GM12878 (cell line): Measurements from ENCODE around the gene GRIK5. TPM values are rescaled to one million over a fixed set of nuclear protein-coding genes. Genes with fewer than 3 reads are reported as not detected.

Experiments
- BACH1 ChIP-seq: fragments of 450-650 bp; IDR thresholded peaks from 2 replicates; pipeline ENCODE4 v1.6.1; 2017; ENCODE audit warnings: mild to moderate bottlenecking, borderline replicate concordance
- CEBPB ChIP-seq, 2 experiments: fragments of 150-350 bp in 1 of 2; IDR thresholded peaks; 2 replicates each; pipeline ENCODE4 v1.6.1; 2012 to 2014; ENCODE audit warnings: low read depth in 2 of 2, low read length in 2 of 2, borderline replicate concordance in 1 of 2, inconsistent platforms in 1 of 2
- CHD1 ChIP-seq: IDR thresholded peaks from 2 replicates; pipeline ENCODE4 v1.6.1; 2012; ENCODE audit warnings: low read depth, low read length, improper control_type of control experiment
- EGR1 ChIP-seq, 2 experiments: IDR thresholded peaks; 1 replicate in 1 of 2; 2 replicates in 1 of 2; pipeline ENCODE4 v1.6.1; 2011 to 2012; ENCODE audit warnings: low read depth in 2 of 2, low read length in 2 of 2, borderline replicate concordance in 1 of 2, mild to moderate bottlenecking in 1 of 2, moderate library complexity in 1 of 2
- ESRRA ChIP-seq: IDR thresholded peaks from 2 replicates; pipeline ENCODE4 v1.6.1; 2012; ENCODE audit warnings: mild to moderate bottlenecking, low read length, improper control_type of control experiment
- GATAD2B ChIP-seq: fragments of 450-650 bp; conservative IDR thresholded peaks from 2 replicates; pipeline ENCODE4 v1.6.1; 2017; ENCODE audit warnings: low read depth, mild to moderate bottlenecking, moderate library complexity
- HDAC2 ChIP-seq: fragments of 200-600 bp; sonication (generic); IDR thresholded peaks from 2 replicates; pipeline ENCODE4 v1.6.1; 2017
- IKZF1 ChIP-seq: fragments of 450-650 bp; conservative IDR thresholded peaks from 2 replicates; pipeline ENCODE4 v1.6.1; 2017; ENCODE audit warnings: antibody characterized with exemption, mild to moderate bottlenecking
- KLF5 ChIP-seq: fragments of 450-650 bp; IDR thresholded peaks from 2 replicates; pipeline ENCODE4 v1.6.1; 2014; ENCODE audit warnings: mild to moderate bottlenecking; ENCODE audit not compliant: partially characterized antibody
- MYB ChIP-seq: fragments of 150-350 bp; IDR thresholded peaks from 2 replicates; pipeline ENCODE4 v1.6.1; 2014; ENCODE audit warnings: mild to moderate bottlenecking, low read depth, low read length, borderline replicate concordance
- NBN ChIP-seq: fragments of 450-650 bp; IDR thresholded peaks from 2 replicates; pipeline ENCODE4 v1.6.1; 2016
- PAX8 ChIP-seq: fragments of 450-650 bp; IDR thresholded peaks from 2 replicates; pipeline ENCODE4 v1.6.1; 2017; ENCODE audit warnings: mild to moderate bottlenecking, moderate library complexity
- PML ChIP-seq: IDR thresholded peaks from 2 replicates; pipeline ENCODE4 v1.6.1; 2012; ENCODE audit warnings: low read length, inconsistent platforms
- POLR2AphosphoS2 ChIP-seq: IDR thresholded peaks from 2 replicates; pipeline ENCODE4 v1.6.1; 2011; ENCODE audit warnings: low read depth, mild to moderate bottlenecking, low read length, improper control_type of control experiment, moderate library complexity
- RUNX3 ChIP-seq: IDR thresholded peaks from 2 replicates; pipeline ENCODE4 v1.6.1; 2012; ENCODE audit warnings: low read length, inconsistent platforms
- STAT1 ChIP-seq: fragments of 450-650 bp; conservative IDR thresholded peaks from 2 replicates; pipeline ENCODE4 v1.6.1; 2014; ENCODE audit warnings: antibody characterized with exemption, mild to moderate bottlenecking
- SUPT20H ChIP-seq: IDR thresholded peaks from 2 replicates; pipeline ENCODE4 v1.6.1; 2011; ENCODE audit warnings: low read depth, mild to moderate bottlenecking, low read length, moderate library complexity, borderline replicate concordance; ENCODE audit not compliant: control insufficient read depth
- TCF7 ChIP-seq: IDR thresholded peaks from 2 replicates; pipeline ENCODE4 v1.6.1; 2014; ENCODE audit warnings: antibody characterized with exemption, borderline replicate concordance
- WRNIP1 ChIP-seq: IDR thresholded peaks from 2 replicates; pipeline ENCODE4 v1.6.1; 2011; ENCODE audit warnings: low read depth, low read length, improper control_type of control experiment, borderline replicate concordance
- ZNF384 ChIP-seq: IDR thresholded peaks from 2 replicates; pipeline ENCODE4 v1.6.1; 2012; ENCODE audit warnings: low read depth, mild to moderate bottlenecking, low read length, improper control_type of control experiment, borderline replicate concordance
- polyA plus RNA-seq, 11 experiments: library from polyadenylated mRNA; depleted of rRNA in 4 of 11; unstranded in 6 of 11; stranded (reverse) in 5 of 11; fragments of >200 nt; fragmentation: Nextera tagmentation in 4 of 11; fragmentation: Illumina TruSeq in 1 of 11; extraction: Ambion mirVana in 4 of 11; extraction: Trizol in 1 of 11; gene quantifications; 1 replicate in 1 of 11; 2 replicates in 10 of 11; pipeline versions ENCODE4 v1.2.1 to v1.2.3, GENCODE V29; 2011 to 2016; ENCODE audit warnings: inconsistent platforms in 2 of 11, missing spikeins in 2 of 11, low read depth in 1 of 11
- total RNA-seq, 4 experiments: library from RNA; depleted of rRNA in 3 of 4; stranded (reverse); fragments of >200 nt in 3 of 4; fragmentation: Illumina TruSeq in 1 of 4; extraction: Trizol in 1 of 4; gene quantifications; 2 replicates each; pipeline versions ENCODE4 v1.2.1 to v1.2.3, GENCODE V29; 2013 to 2021
- TF ChIP-seq, protein P1 (sequence below): IDR thresholded peaks from 2 replicates; pipeline ENCODE4 v1.6.1; 2012; ENCODE audit warnings: low read depth, low read length, improper control_type of control experiment
- TF ChIP-seq, protein P2 (sequence below): fragments of 450-650 bp; formaldehyde crosslinking; IDR thresholded peaks from 2 replicates; pipeline ENCODE4 v1.4.0; 2020; ENCODE audit warnings: mild to moderate bottlenecking, moderate library complexity
- TF ChIP-seq, protein P3 (sequence below), 3 experiments: IDR thresholded peaks in 2 of 3; conservative IDR thresholded peaks in 1 of 3; 2 replicates each; pipeline ENCODE4 v1.5.1; 2011; ENCODE audit warnings: low read depth in 3 of 3, low read length in 3 of 3, mild to moderate bottlenecking in 3 of 3, control low read depth in 2 of 3, moderate library complexity in 2 of 3, inconsistent platforms in 1 of 3, mixed read lengths in 1 of 3; ENCODE audit not compliant: control insufficient read depth in 2 of 3, insufficient read depth in 1 of 3; ENCODE audit errors: extremely low read depth in 1 of 3
- TF ChIP-seq, protein P4 (sequence below): IDR thresholded peaks from 2 replicates; pipeline ENCODE4 v1.6.1; 2012; ENCODE audit warnings: low read length, inconsistent platforms
- TF ChIP-seq, protein P5 (sequence below): fragments of 450-650 bp; IDR thresholded peaks from 2 replicates; pipeline ENCODE4 v1.6.1; 2017; ENCODE audit warnings: borderline replicate concordance

GRIK5 gene
- total and polyA plus RNA-seq, 10 of the 15 experiments (the other 5 are each of a cell fraction or from before 2014, with no cell fraction given): 0.03 to 0.23 (median 0.07) TPM; not detected in 3

DNA sequence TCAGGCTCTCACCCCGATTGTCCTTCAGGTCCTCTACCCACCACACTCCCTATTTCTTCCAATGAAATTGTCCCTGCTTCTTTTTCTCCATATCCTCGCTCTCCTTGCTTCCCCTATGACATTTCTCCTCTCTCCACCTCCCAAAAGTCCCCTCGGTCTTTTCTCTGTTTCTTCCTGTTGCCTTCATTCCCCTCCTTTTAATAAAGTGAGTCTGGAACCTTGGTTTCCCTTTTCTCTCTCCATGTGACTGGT lies 5.3 kb upstream of the GRIK5 start (continued):
- TF ChIP-seq, protein P1, sequence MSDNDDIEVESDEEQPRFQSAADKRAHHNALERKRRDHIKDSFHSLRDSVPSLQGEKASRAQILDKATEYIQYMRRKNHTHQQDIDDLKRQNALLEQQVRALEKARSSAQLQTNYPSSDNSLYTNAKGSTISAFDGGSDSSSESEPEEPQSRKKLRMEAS: 0 out of 2 replicates have a peak, but pooled peaks have one; percentile 36
- TF ChIP-seq RUNX3 (no peak), NBN (no peak), PML (no peak), POLR2AphosphoS2 (no peak; the same call in 1 of the 2 replicates), HDAC2 (no peak), BACH1 (0 out of 2 replicates have a peak, but pooled peaks have one; percentile 11), MYB (no peak), ZNF384 (no peak), TCF7 (no peak), CHD1 (no peak), GATAD2B (no peak), WRNIP1 (no peak), CEBPB (IDR thresholded peaks at IDR 0.05; ENCODE audit: borderline replicate concordance in 1 of 2, low read depth in 2 of 2, low read length in 2 of 2) (no peak), ESRRA (no peak), SUPT20H (no peak), PAX8 (peak; percentile 45; the same call in 1 of the 2 replicates), KLF5 (no peak), STAT1 (no peak; the same call in 1 of the 2 replicates), IKZF1 (no peak; the same call in 1 of the 2 replicates), EGR1 (IDR thresholded peaks at IDR 0.05; ENCODE audit: borderline replicate concordance in 1 of 2, low read depth in 2 of 2, low read length in 2 of 2) (no peak)
- TF ChIP-seq, protein P2, sequence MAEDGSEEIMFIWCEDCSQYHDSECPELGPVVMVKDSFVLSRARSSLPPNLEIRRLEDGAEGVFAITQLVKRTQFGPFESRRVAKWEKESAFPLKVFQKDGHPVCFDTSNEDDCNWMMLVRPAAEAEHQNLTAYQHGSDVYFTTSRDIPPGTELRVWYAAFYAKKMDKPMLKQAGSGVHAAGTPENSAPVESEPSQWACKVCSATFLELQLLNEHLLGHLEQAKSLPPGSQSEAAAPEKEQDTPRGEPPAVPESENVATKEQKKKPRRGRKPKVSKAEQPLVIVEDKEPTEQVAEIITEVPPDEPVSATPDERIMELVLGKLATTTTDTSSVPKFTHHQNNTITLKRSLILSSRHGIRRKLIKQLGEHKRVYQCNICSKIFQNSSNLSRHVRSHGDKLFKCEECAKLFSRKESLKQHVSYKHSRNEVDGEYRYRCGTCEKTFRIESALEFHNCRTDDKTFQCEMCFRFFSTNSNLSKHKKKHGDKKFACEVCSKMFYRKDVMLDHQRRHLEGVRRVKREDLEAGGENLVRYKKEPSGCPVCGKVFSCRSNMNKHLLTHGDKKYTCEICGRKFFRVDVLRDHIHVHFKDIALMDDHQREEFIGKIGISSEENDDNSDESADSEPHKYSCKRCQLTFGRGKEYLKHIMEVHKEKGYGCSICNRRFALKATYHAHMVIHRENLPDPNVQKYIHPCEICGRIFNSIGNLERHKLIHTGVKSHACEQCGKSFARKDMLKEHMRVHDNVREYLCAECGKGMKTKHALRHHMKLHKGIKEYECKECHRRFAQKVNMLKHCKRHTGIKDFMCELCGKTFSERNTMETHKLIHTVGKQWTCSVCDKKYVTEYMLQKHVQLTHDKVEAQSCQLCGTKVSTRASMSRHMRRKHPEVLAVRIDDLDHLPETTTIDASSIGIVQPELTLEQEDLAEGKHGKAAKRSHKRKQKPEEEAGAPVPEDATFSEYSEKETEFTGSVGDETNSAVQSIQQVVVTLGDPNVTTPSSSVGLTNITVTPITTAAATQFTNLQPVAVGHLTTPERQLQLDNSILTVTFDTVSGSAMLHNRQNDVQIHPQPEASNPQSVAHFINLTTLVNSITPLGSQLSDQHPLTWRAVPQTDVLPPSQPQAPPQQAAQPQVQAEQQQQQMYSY: no peak
- TF ChIP-seq, protein P3, sequence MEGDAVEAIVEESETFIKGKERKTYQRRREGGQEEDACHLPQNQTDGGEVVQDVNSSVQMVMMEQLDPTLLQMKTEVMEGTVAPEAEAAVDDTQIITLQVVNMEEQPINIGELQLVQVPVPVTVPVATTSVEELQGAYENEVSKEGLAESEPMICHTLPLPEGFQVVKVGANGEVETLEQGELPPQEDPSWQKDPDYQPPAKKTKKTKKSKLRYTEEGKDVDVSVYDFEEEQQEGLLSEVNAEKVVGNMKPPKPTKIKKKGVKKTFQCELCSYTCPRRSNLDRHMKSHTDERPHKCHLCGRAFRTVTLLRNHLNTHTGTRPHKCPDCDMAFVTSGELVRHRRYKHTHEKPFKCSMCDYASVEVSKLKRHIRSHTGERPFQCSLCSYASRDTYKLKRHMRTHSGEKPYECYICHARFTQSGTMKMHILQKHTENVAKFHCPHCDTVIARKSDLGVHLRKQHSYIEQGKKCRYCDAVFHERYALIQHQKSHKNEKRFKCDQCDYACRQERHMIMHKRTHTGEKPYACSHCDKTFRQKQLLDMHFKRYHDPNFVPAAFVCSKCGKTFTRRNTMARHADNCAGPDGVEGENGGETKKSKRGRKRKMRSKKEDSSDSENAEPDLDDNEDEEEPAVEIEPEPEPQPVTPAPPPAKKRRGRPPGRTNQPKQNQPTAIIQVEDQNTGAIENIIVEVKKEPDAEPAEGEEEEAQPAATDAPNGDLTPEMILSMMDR (IDR thresholded peaks at IDR 0.05 in 2 of 3, conservative IDR thresholded peaks at IDR 0.05 in 1 of 3; ENCODE audit: control insufficient read depth in 2 of 3, extremely low read depth in 1 of 3, insufficient read depth in 1 of 3, low read depth in 3 of 3, low read length in 3 of 3): no peak
- TF ChIP-seq, protein P4, sequence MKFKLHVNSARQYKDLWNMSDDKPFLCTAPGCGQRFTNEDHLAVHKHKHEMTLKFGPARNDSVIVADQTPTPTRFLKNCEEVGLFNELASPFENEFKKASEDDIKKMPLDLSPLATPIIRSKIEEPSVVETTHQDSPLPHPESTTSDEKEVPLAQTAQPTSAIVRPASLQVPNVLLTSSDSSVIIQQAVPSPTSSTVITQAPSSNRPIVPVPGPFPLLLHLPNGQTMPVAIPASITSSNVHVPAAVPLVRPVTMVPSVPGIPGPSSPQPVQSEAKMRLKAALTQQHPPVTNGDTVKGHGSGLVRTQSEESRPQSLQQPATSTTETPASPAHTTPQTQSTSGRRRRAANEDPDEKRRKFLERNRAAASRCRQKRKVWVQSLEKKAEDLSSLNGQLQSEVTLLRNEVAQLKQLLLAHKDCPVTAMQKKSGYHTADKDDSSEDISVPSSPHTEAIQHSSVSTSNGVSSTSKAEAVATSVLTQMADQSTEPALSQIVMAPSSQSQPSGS: 0 out of 2 replicates have a peak, but pooled peaks have one; percentile 29
- TF ChIP-seq, protein P5, sequence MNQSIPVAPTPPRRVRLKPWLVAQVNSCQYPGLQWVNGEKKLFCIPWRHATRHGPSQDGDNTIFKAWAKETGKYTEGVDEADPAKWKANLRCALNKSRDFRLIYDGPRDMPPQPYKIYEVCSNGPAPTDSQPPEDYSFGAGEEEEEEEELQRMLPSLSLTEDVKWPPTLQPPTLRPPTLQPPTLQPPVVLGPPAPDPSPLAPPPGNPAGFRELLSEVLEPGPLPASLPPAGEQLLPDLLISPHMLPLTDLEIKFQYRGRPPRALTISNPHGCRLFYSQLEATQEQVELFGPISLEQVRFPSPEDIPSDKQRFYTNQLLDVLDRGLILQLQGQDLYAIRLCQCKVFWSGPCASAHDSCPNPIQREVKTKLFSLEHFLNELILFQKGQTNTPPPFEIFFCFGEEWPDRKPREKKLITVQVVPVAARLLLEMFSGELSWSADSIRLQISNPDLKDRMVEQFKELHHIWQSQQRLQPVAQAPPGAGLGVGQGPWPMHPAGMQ: no peak
